Gastrocnemius medialis (tissue), 4 donors: ENCODE measurements around the gene TAL2.

Experiments used
- POLR2A ChIP-seq, 2 donors: fragments of 450-650 bp; IDR thresholded peaks; one replicate each; pipeline ENCODE4 v1.6.1; 2017; ENCODE audit warnings: antibody characterized with exemption in 2 of 2, mild to moderate bottlenecking in 2 of 2, moderate library complexity in 2 of 2
- TF ChIP-seq, protein P1 (sequence below), 5 experiments: fragments of 450-650 bp in 3 of 5; fragments of 200-600 bp in 2 of 5; sonication (generic) in 2 of 5; IDR thresholded peaks in 4 of 5; conservative IDR thresholded peaks in 1 of 5; 1 replicate in 4 of 5; 2 replicates in 1 of 5; pipeline ENCODE4 v1.5.1; 2016 to 2019; ENCODE audit warnings: antibody characterized with exemption in 5 of 5, mild to moderate bottlenecking in 3 of 5, moderate library complexity in 3 of 5

DNA sequence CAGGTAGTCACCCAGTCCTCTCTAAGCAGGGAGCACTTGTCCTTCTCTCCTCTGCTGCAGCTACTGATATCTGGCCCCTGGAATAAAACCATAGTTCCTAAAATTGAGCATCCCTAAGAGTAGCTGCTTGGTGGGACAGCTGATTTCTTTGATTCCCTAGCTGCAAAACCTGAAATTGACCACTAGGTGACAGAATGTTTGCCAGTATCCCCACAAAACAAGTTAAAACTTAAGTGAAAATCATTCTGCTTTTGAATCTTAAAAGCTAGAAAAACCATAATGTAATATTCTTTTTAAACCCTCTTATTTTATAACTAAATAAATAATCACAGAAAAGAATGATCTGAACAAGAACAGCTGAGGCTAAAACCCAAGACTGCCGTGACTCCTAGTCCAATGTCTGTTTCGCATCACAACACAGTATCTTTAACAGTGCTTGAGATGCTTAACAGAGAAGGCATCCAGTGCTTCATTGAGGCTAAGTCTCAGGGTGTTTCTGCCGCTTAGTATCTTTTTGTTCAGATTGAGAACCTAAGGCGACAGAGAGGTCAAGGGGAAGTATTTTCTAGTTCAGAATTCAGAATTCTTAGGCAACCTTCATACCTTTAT is 24.4 kb upstream of the TAL2 start:
- TF ChIP-seq, protein P1, sequence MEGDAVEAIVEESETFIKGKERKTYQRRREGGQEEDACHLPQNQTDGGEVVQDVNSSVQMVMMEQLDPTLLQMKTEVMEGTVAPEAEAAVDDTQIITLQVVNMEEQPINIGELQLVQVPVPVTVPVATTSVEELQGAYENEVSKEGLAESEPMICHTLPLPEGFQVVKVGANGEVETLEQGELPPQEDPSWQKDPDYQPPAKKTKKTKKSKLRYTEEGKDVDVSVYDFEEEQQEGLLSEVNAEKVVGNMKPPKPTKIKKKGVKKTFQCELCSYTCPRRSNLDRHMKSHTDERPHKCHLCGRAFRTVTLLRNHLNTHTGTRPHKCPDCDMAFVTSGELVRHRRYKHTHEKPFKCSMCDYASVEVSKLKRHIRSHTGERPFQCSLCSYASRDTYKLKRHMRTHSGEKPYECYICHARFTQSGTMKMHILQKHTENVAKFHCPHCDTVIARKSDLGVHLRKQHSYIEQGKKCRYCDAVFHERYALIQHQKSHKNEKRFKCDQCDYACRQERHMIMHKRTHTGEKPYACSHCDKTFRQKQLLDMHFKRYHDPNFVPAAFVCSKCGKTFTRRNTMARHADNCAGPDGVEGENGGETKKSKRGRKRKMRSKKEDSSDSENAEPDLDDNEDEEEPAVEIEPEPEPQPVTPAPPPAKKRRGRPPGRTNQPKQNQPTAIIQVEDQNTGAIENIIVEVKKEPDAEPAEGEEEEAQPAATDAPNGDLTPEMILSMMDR (IDR thresholded peaks at IDR 0.05 in 4 of 5, conservative IDR thresholded peaks at IDR 0.05 in 1 of 5): peak in 2 of 5 experiments; percentile 10 to 27
- TF ChIP-seq POLR2A (IDR thresholded peaks at IDR 0.05): no peak
